T-helper 2 cell (primary cell): ENCODE measurements around the gene ZBTB20.

Experiments used
- DNase-seq, 5 experiments: peaks; one replicate each; pipeline versions ENCODE4 v3.0.0 to v3.0.0-alpha.2; 2012 to 2022

The ZBTB20 gene

GRCh38 chr3:114867835-114868503, 279.1 kb downstream of the ZBTB20 start:
- no peak for DNase-seq

GRCh38 chr3:114867359-114867758, 279.7 kb downstream of the ZBTB20 start:
- no peak for DNase-seq

GRCh38 chr3:114866430-114866829, 280.7 kb downstream of the ZBTB20 start:
- no peak for DNase-seq

- DNase-seq: no peak
Measured at GRCh38 chr3:114864970-114865369, 282.1 kb downstream of the ZBTB20 start.

- peak in 1 of 5 experiments; percentile 11 for DNase-seq
Measured at GRCh38 chr3:114863848-114864247, 283.2 kb downstream of the ZBTB20 start.

- no peak for DNase-seq
Measured at GRCh38 chr3:114861666-114862065, 285.4 kb downstream of the ZBTB20 start.

- no peak for DNase-seq
Measured at GRCh38 chr3:114860531-114860930, 286.6 kb downstream of the ZBTB20 start.

GRCh38 chr3:114858329-114858728, 288.8 kb downstream of the ZBTB20 start:
- no peak for DNase-seq

GRCh38 chr3:114857299-114857701, 289.8 kb downstream of the ZBTB20 start:
- no peak for DNase-seq

GRCh38 chr3:114856835-114857234, 290.3 kb downstream of the ZBTB20 start:
- no peak for DNase-seq

GRCh38 chr3:114855839-114856238, 291.2 kb downstream of the ZBTB20 start:
- DNase-seq: no peak

GRCh38 chr3:114852966-114853365, 294.1 kb downstream of the ZBTB20 start:
- DNase-seq: no peak

- no peak for DNase-seq
Measured at GRCh38 chr3:114850898-114851297, 296.2 kb downstream of the ZBTB20 start.

GRCh38 chr3:114848643-114849350, 298.3 kb downstream of the ZBTB20 start:
- DNase-seq: no peak

- no peak for DNase-seq
Measured at GRCh38 chr3:114848082-114848481, 299.0 kb downstream of the ZBTB20 start.

- no peak for DNase-seq
Measured at GRCh38 chr3:114847564-114847963, 299.5 kb downstream of the ZBTB20 start.

GRCh38 chr3:114846779-114847178, 300.3 kb downstream of the ZBTB20 start:
- DNase-seq: no peak

GRCh38 chr3:114846252-114846651, 300.8 kb downstream of the ZBTB20 start:
- no peak for DNase-seq

- DNase-seq: no peak
Measured at GRCh38 chr3:114841515-114841914, 305.6 kb downstream of the ZBTB20 start.

- DNase-seq: no peak
Measured at GRCh38 chr3:114839476-114839875, 307.6 kb downstream of the ZBTB20 start.

GRCh38 chr3:114838025-114838424, 309.1 kb downstream of the ZBTB20 start:
- DNase-seq: no peak

GRCh38 chr3:114834175-114834940, 312.7 kb downstream of the ZBTB20 start:
- DNase-seq: no peak

- no peak for DNase-seq
Measured at GRCh38 chr3:114831861-114832260, 315.2 kb downstream of the ZBTB20 start.

- no peak for DNase-seq
Measured at GRCh38 chr3:114830652-114831051, 316.4 kb downstream of the ZBTB20 start.
